OCI-LY7 (cell line): ENCODE data around the gene CDKAL1. TPM values are rescaled to one million over a fixed set of nuclear protein-coding genes. Genes with fewer than 3 reads are reported as not detected.

ENCODE experiments used
- BruUV-seq: library from RNA; stranded (reverse); fragments of 400-500 nt; replicated peaks from 2 replicates; lab custom pipeline; 2021; lab: Mats Ljungman, UMichigan
- CTCF ChIA-PET: fragments of 300-600 bp; sonication (Branson Sonifier 250); formaldehyde crosslinking; loops from one replicate; lab custom pipeline; 2022; ENCODE audit warnings: antibody characterized with exemption; ENCODE audit not compliant: unreplicated experiment; lab: Charles Lee
- POLR2A ChIA-PET: fragments of 300-600 bp; sonication (Branson Sonifier 250); formaldehyde crosslinking; loops from one replicate; lab custom pipeline; 2022; ENCODE audit warnings: antibody characterized with exemption; lab: Charles Lee
- DNase-seq: peaks from one replicate; pipeline ENCODE4 v3.0.0-alpha.2; 2015; ENCODE audit warnings: low spot score
- H2AFZ ChIP-seq: fragments of 200-600 bp; sonication (generic), shearing (Covaris generic); 2 replicates; pipeline ENCODE4 v1.6.1; 2014; ENCODE audit warnings: mild to moderate bottlenecking, antibody characterized with exemption, low read length, moderate library complexity
- H3K27ac ChIP-seq: fragments of 200-600 bp; sonication (generic); 2 replicates; pipeline ENCODE4 v1.5.1; 2014; ENCODE audit warnings: mixed run types, low read depth, mild to moderate bottlenecking, moderate library complexity, low read length, inconsistent platforms; ENCODE audit not compliant: poor library complexity, severe bottlenecking
- H3K36me3 ChIP-seq: fragments of 200-600 bp; sonication (generic); 2 replicates; pipeline ENCODE4 v1.6.1; 2014; ENCODE audit warnings: mild to moderate bottlenecking, antibody characterized with exemption, low read length, moderate library complexity, mixed read lengths; ENCODE audit not compliant: insufficient read depth
- H3K4me1 ChIP-seq: fragments of 200-600 bp; sonication (generic); 2 replicates; pipeline ENCODE4 v1.5.1; 2014; ENCODE audit warnings: mild to moderate bottlenecking, low read length; ENCODE audit not compliant: insufficient read depth, poor library complexity, severe bottlenecking
- H3K4me2 ChIP-seq: fragments of 200-600 bp; sonication (generic); 2 replicates; pipeline ENCODE4 v1.6.1; 2014; ENCODE audit warnings: mild to moderate bottlenecking, low read length
- H3K4me3 ChIP-seq: fragments of 200-600 bp; sonication (generic); 2 replicates; pipeline ENCODE4 v1.5.1; 2014; ENCODE audit warnings: mild to moderate bottlenecking, low read depth, low read length; ENCODE audit not compliant: poor library complexity, severe bottlenecking
- H3K79me2 ChIP-seq: fragments of 200-600 bp; sonication (generic); 2 replicates; pipeline ENCODE4 v1.6.1; 2016; ENCODE audit warnings: low read depth, mild to moderate bottlenecking, low read length, moderate library complexity, mixed read lengths; ENCODE audit not compliant: insufficient read depth
- H3K9me2 ChIP-seq: fragments of 200-600 bp; sonication (generic); 2 replicates; pipeline ENCODE4 v1.6.1; 2016; ENCODE audit warnings: mild to moderate bottlenecking, low read length, mixed read lengths; ENCODE audit not compliant: insufficient read depth
- H3K9me3 ChIP-seq: fragments of 200-600 bp; sonication (generic); 2 replicates; pipeline ENCODE4 v1.6.1; 2014; ENCODE audit warnings: mild to moderate bottlenecking, mixed run types, low read length, mixed read lengths
- H4K20me1 ChIP-seq: fragments of 200-600 bp; sonication (generic); 2 replicates; pipeline ENCODE4 v1.6.1; 2014; ENCODE audit warnings: mild to moderate bottlenecking, antibody characterized with exemption, low read length, moderate library complexity, mixed read lengths; ENCODE audit not compliant: insufficient read depth
- CTCF ChIP-seq: fragments of 200-600 bp; sonication (generic); conservative IDR thresholded peaks from 2 replicates; pipeline ENCODE4 v1.5.1; 2014; ENCODE audit warnings: mild to moderate bottlenecking, antibody characterized with exemption, low read length, moderate library complexity, mixed read lengths
- EZH2phosphoT487 ChIP-seq: fragments of 200-600 bp; sonication (generic); IDR thresholded peaks from 2 replicates; pipeline ENCODE4 v1.6.1; 2018; ENCODE audit warnings: low read depth, borderline replicate concordance, mild to moderate bottlenecking, mixed run types, antibody characterized with exemption, low read length, moderate library complexity, mixed read lengths
- intact Hi-C: fragments of 100-400 bp; cut with micrococcal nuclease; formaldehyde crosslinking; loops from one replicate; pipeline ENCODE4 v1.10.0; 2022; ENCODE audit not compliant: unreplicated experiment
- total RNA-seq, 2 experiments: library from RNA; depleted of rRNA in 1 of 2; stranded (reverse); fragments of >200 nt in 1 of 2; shearing (Covaris generic) in 1 of 2; gene quantifications; 2 replicates each; pipeline ENCODE4 v1.2.3, GENCODE V29; 2014 to 2022

The CDKAL1 gene
- total RNA-seq, 2 experiments from 2014 or later: 19.9 to 21.1 TPM

GRCh38 chr6:20583444-20583800 lies 49.2 kb downstream of the CDKAL1 start:
- no peak for DNase-seq
- intact Hi-C loops: no loop called here
- Histone ChIP-seq H3K9me2 (no peaks in the 10 kb centered on the region), H3K36me3 (no peaks in the 10 kb centered on the region; the same call in 1 of the 2 replicates), H3K27ac (no peak overlapping the region), H3K79me2 (0 out of 2 replicates have a peak, but pooled peaks cover 4% of the 10 kb centered on the region), H3K4me2 (no peak overlapping the region), H3K4me3 (no peak overlapping the region), H2AFZ (no peak overlapping the region), H4K20me1 (no peaks in the 10 kb centered on the region), H3K4me1 (no peaks in the 10 kb centered on the region), H3K9me3 (no peaks in the 10 kb centered on the region)
- BruUV-seq: no TSS peak
- CTCF ChIA-PET: no interaction called here
- POLR2A ChIA-PET: no interaction called here
- TF ChIP-seq EZH2phosphoT487 (no peak), CTCF (no peak)

GRCh38 chr6:20584100-20584731 lies 50.0 kb downstream of the CDKAL1 start:
- POLR2A ChIA-PET: no interaction called here

More at GRCh38 chr6:20584100-20584731, 50.0 kb downstream of the CDKAL1 start:
- no peaks in the 10 kb centered on the region for H3K9me3 ChIP-seq
- no peaks in the 10 kb centered on the region for H3K4me1 ChIP-seq
- no peaks in the 10 kb centered on the region; the same call in 1 of the 2 replicates for H3K36me3 ChIP-seq
- H3K4me3 ChIP-seq: no peak overlapping the region
- CTCF ChIA-PET: no interaction called here
- intact Hi-C loops: no loop called here
- H3K4me2 ChIP-seq: no peak overlapping the region
- DNase-seq: no peak
- BruUV-seq: no TSS peak
- no peaks in the 10 kb centered on the region for H4K20me1 ChIP-seq
- H2AFZ ChIP-seq: no peak overlapping the region
- H3K9me2 ChIP-seq: no peaks in the 10 kb centered on the region
- no peak overlapping the region for H3K27ac ChIP-seq
- TF ChIP-seq CTCF (no peak), EZH2phosphoT487 (no peak)
- H3K79me2 ChIP-seq: 0 out of 2 replicates have a peak, but pooled peaks cover 4% of the 10 kb centered on the region
